GM12874 (cell line): Measurements from ENCODE around the gene TUBB6.

Source experiments
- TF ChIP-seq, protein P1 (sequence below): IDR thresholded peaks from 2 replicates; pipeline ENCODE4 v1.5.1; 2011; ENCODE audit warnings: low read depth, mild to moderate bottlenecking, control low read depth, low read length, moderate library complexity; ENCODE audit not compliant: insufficient read depth

Gene TUBB6

DNA sequence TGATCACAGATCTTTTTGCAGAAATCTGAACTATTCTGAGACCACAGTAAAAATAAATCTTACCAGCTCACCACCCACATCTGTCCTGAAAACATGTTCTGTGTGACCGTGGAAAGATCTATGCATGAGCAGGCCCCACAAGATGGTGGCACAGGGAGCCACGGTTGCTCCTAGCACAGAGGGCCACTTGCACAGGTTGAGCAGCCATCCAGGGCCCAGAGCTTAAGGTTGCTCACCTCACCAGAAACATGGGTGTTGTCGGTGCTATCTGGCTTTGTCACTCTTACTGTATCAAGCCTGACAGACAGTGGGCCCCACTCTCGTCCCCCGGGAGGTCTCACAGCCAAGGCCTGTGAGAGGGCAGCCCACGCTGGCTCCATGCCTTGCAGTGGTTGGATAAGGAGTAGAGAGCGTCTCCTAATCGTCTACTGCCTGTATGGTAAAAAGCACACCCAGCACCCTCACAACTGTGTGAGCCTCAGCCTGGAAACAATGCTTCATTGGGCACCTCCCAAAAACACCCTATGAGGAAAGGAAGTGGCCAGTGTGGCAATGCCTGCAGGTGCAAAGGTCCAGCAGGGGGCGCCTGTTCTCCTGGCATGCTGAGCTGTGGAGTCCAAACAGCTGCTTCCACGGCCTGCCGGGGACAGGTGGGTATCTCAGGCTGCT lies 19.6 kb downstream of the TUBB6 start:
- TF ChIP-seq, protein P1, sequence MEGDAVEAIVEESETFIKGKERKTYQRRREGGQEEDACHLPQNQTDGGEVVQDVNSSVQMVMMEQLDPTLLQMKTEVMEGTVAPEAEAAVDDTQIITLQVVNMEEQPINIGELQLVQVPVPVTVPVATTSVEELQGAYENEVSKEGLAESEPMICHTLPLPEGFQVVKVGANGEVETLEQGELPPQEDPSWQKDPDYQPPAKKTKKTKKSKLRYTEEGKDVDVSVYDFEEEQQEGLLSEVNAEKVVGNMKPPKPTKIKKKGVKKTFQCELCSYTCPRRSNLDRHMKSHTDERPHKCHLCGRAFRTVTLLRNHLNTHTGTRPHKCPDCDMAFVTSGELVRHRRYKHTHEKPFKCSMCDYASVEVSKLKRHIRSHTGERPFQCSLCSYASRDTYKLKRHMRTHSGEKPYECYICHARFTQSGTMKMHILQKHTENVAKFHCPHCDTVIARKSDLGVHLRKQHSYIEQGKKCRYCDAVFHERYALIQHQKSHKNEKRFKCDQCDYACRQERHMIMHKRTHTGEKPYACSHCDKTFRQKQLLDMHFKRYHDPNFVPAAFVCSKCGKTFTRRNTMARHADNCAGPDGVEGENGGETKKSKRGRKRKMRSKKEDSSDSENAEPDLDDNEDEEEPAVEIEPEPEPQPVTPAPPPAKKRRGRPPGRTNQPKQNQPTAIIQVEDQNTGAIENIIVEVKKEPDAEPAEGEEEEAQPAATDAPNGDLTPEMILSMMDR = peak; percentile 95

DNA sequence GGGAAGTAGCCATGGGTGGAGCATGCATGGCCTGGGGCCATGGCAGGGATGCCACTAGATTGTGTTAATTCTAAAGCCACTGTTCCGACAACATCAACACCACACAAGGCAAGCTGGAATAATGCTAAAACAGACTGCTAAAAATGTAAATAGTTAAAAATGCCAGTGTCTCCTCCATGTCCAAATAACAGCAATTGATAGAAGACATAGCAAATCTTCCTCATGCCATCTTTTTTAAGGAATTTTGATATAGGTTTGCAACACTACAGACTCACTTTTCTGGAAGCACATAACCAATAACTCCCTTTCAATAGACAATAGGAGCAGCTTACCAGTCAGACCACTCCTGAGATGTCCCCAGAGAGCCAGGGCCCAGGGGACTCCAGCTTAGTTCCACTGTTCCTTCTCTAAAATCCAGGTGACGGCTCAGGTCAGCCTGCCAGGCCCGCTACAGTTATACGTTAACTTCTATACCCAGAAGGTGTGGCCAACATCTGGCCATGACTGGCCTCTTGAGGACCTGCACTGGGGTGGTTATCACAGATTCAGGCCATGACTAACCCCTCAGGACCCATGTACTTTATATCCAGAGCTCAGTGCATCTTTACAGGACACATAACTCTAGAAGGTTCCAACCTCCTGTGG lies 20.3 kb downstream of the TUBB6 start:
- TF ChIP-seq, protein P1 = no peak

DNA sequence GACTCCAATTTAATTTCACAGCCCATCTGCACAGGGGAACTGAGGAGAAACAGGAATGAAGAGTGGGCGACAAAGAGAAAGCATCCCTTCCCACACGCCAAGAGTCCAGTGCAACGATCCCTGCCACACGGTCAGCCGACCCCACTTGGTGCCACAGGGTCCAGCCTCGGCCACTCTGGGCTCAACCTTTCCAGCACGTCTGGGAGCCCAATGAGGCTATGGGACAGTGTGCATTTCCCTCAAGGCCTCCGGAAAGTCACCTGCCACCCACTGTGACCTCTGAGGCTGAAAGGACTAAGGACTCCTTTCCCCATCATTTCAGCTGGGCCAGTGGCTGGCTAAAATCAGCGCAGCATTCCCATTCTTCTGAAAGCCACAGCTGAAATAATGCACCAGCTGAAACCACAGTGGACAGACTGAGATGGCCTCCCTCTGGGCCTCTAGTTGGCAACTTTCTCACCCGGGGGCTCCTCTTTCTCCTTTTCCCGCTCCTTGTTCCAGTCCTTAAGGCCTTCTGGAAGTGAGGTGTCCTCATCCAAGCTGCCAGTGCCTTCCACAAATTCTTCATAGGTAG lies 21.2 kb downstream of the TUBB6 start:
- TF ChIP-seq, protein P1 = no peak

DNA sequence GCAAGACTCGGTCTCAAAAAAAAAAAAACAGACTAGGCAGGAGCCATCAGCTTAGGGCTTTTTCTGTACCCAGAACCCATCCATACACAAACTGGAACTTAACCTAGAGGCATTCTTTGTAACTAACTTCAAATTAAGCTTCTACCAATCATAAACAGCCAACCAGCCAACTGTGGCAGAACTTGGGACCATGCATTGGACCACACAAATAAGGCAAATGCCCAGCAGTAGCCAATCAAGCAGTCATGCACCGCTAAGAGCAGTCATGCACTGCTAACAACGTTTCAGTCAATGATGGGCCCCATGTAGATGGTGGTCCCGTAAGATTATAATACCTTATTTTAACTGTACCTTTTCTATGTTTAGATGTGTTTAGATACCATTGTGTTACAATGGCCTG lies 22.7 kb downstream of the TUBB6 start:
- TF ChIP-seq, protein P1 = no peak

DNA sequence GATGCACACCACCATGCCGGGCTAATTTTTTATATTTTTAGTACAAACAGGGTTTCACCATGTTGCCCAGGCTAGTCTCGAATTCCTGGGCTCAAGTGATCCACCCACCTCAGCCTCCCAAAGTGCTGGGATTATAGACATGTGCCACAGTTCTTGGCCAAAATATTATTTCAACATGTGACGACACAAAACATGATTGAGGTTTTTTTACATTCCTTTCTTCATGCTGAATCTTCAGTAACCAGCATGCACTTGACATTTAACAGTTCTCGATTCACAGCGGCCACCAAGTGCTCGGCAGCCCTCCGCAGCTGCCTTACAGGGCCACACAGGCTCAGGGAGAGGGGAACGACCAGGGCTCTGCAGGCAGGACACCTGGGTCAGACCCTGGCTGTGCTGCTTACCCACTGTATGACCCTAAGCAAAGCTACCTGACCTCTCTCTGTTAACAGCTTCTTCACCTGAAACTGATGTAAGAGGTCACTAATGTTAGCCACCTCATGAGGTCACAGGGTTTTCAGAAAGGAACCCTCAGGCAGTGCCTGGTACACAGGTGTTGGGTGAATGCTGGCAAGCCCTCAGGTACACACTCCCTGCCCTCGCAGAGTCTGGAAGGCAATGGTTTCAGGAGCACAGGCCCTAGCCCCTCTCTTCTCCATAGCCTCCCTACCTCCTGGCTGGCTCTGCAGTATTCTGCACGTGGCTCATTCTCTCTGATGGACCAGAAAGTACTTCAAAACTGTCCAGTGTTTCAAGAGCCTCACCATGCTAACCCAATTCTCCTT lies 25.7 kb downstream of the TUBB6 start:
- TF ChIP-seq, protein P1 = no peak

DNA sequence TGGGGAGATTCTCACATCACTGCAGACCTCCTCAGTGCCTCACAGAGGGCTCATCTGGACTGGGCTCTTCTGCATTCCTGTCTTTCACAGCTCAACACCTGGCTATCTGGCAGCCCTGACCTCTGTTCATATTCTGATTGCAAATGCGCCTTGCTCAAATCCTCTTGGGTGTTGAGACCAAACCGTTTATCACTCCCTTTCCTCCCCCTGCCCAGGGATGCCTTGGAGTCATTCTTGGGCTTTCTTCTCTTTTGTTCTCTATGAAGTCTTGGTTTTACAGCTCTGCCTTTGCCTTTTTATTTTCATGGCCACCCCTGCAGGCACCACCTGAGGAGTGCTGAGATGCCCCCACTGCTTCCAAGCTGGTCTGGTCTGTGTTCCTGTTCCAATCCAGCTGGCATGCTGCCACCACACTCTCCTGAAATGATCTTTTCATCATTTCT lies 26.3 kb downstream of the TUBB6 start:
- TF ChIP-seq, protein P1 = no peak

DNA sequence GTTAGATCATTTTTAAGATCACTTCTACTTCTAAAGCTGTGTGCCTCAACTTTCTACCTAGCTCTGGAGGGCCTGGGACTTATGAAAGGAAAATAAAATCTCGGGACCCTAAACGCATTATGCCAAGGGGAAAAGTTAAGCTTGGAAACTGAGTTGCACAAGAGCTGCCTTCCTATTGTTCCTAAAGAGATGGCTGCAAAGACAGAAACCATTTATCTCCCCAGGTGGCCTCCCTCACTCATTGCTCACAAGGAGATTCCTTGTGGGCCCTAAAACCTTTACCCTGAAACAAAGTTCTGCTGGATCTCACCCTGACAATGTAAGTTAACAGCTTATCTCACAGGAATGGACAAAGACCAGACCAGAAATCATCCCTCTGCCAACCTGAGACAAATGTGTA lies 26.8 kb downstream of the TUBB6 start:
- TF ChIP-seq, protein P1 = no peak
